ENCODE data around the gene HTR3C. TPM values are rescaled to one million over a fixed set of nuclear protein-coding genes. Genes with fewer than 3 reads are reported as not detected.
A peak's percentile ranks its signal among the peaks of the same experiment; 100 is the strongest.

The HTR3C gene
- total RNA-seq, 3 donors from 2014 or later: 0.17 to 0.41 TPM; not detected in 1

- no peaks in the 10 kb centered on the region for H3K9me3 ChIP-seq
- H3K4me3 ChIP-seq: no peak overlapping the region
- H3K4me1 ChIP-seq (ENCODE audit: low read depth): peaks cover 31% of the 10 kb centered on the region
- H3K36me3 ChIP-seq (ENCODE audit: low read depth): no peaks in the 10 kb centered on the region
- intact Hi-C loops (cut with DNase I, micrococcal nuclease): loop anchor here in 1 of 2 donors (10.0 kb wide), 1 partner anchor 117 kb away; no protein-coding TSS in a partner anchor
- TF ChIP-seq CTCF (IDR thresholded peaks at IDR 0.05): no peak
- ATAC-seq (no peak), DNase-seq (no peak)
Measured at GRCh38 chr3:184011230-184011876, 41.5 kb upstream of the HTR3C start.

- DNase-seq: peak in 1 of 3 donors; percentile 31
- intact Hi-C loops (cut with DNase I, micrococcal nuclease): loop anchor here in 1 of 2 donors (10.0 kb wide), 1 partner anchor 117 kb away; no protein-coding TSS in a partner anchor
- Histone ChIP-seq H3K4me1 (ENCODE audit: low read depth) (peaks cover 32% of the 10 kb centered on the region), H3K36me3 (ENCODE audit: low read depth) (no peaks in the 10 kb centered on the region), H3K4me3 (no peak overlapping the region), H3K9me3 (no peaks in the 10 kb centered on the region)
- TF ChIP-seq CTCF (IDR thresholded peaks at IDR 0.05): no peak
- ATAC-seq: peak; percentile 78
Measured at GRCh38 chr3:184011937-184012889, 40.6 kb upstream of the HTR3C start.

GRCh38 chr3:184015381-184016019 lies 37.3 kb upstream of the HTR3C start:
- DNase-seq: peak in 2 of 3 donors; percentile 29 to 60
- Histone ChIP-seq H3K9me3 (no peaks in the 10 kb centered on the region), H3K4me3 (no peak overlapping the region), H3K36me3 (ENCODE audit: low read depth) (no peaks in the 10 kb centered on the region), H3K4me1 (ENCODE audit: low read depth) (peaks cover 23% of the 10 kb centered on the region)
- TF ChIP-seq CTCF (IDR thresholded peaks at IDR 0.05): no peak
- intact Hi-C loops (cut with DNase I, micrococcal nuclease): loop anchor here in 1 of 2 donors (10.0 kb wide), 1 partner anchor 121 kb away; no protein-coding TSS in a partner anchor
- peak; percentile 51 for ATAC-seq

GRCh38 chr3:184016169-184016570 lies 36.7 kb upstream of the HTR3C start:
- no peak overlapping the region for H3K4me3 ChIP-seq

More at GRCh38 chr3:184016169-184016570, 36.7 kb upstream of the HTR3C start:
- intact Hi-C loops (cut with DNase I, micrococcal nuclease): loop anchor here in 1 of 2 donors (10.0 kb wide), 1 partner anchor 121 kb away; no protein-coding TSS in a partner anchor
- ATAC-seq: no peak
- peak in 1 of 3 donors; percentile 16 for DNase-seq
- H3K9me3 ChIP-seq: no peaks in the 10 kb centered on the region
- peaks cover 23% of the 10 kb centered on the region for H3K4me1 ChIP-seq (ENCODE audit: low read depth)
- no peak for TF ChIP-seq CTCF (IDR thresholded peaks at IDR 0.05)
- H3K36me3 ChIP-seq (ENCODE audit: low read depth): no peaks in the 10 kb centered on the region

Measured in mucosa of descending colon (tissue), 3 donors.